Glomerular visceral epithelial cell (primary cell): Measurements from ENCODE around the gene KEAP1.
"Not testable (repeated sequence)": the region's sequence is repeated elsewhere in the genome, so short reads cannot be mapped to it uniquely, and the experiment has no call there.

Source experiments
- DNase-seq: peaks from one replicate; pipeline ENCODE4 v3.0.0-alpha.2; 2016; ENCODE audit errors: extremely low spot score

The KEAP1 gene

GRCh38 chr19:10503002-10503789, at the start of gene KEAP1:
Gene KEAP1 (minus strand): TSS chr19:10503356. CDS start chr19:10500033, 3,323 bp downstream.
- peak; percentile 32 for DNase-seq

- DNase-seq: peak; percentile 27
Observed at GRCh38 chr19:10552510-10553053, 49.4 kb upstream of the KEAP1 start.

GRCh38 chr19:10551698-10552301, 48.6 kb upstream of the KEAP1 start:
- DNase-seq: no peak

- not testable (repeated sequence) for DNase-seq
Observed at GRCh38 chr19:10551006-10551405, 47.9 kb upstream of the KEAP1 start.

GRCh38 chr19:10550336-10550735, 47.2 kb upstream of the KEAP1 start:
- DNase-seq: no peak

GRCh38 chr19:10549733-10550132, 46.6 kb upstream of the KEAP1 start:
- no peak for DNase-seq

- no peak for DNase-seq
Observed at GRCh38 chr19:10548746-10549276, 45.7 kb upstream of the KEAP1 start.

- no peak for DNase-seq
Observed at GRCh38 chr19:10546817-10547216, 43.7 kb upstream of the KEAP1 start.

- no peak for DNase-seq
Observed at GRCh38 chr19:10544753-10545251, 41.6 kb upstream of the KEAP1 start.

- DNase-seq: no peak
Observed at GRCh38 chr19:10544242-10544752, 41.1 kb upstream of the KEAP1 start.

GRCh38 chr19:10543420-10544241, 40.5 kb upstream of the KEAP1 start, which contains the start of gene ATG4D:
Gene ATG4D (plus strand): TSS chr19:10543904. CDS start chr19:10544091, 187 bp downstream.
- peak; percentile 75 for DNase-seq

GRCh38 chr19:10543059-10543419, 39.9 kb upstream of the KEAP1 start:
- no peak for DNase-seq

- DNase-seq: not testable (repeated sequence)
Observed at GRCh38 chr19:10539016-10539415, 35.9 kb upstream of the KEAP1 start.

GRCh38 chr19:10538204-10538983, 35.2 kb upstream of the KEAP1 start:
- DNase-seq: no peak

GRCh38 chr19:10537668-10538067, 34.5 kb upstream of the KEAP1 start:
- DNase-seq: no peak

- DNase-seq: no peak
Observed at GRCh38 chr19:10535613-10536012, 32.5 kb upstream of the KEAP1 start.

GRCh38 chr19:10533646-10534386, 30.7 kb upstream of the KEAP1 start:
- no peak for DNase-seq

GRCh38 chr19:10532457-10532856, 29.3 kb upstream of the KEAP1 start:
- no peak for DNase-seq

GRCh38 chr19:10526887-10527286, 23.7 kb upstream of the KEAP1 start:
- not testable (repeated sequence) for DNase-seq

GRCh38 chr19:10525636-10526035, 22.5 kb upstream of the KEAP1 start:
- DNase-seq: no peak
